GM12873 (cell line): ENCODE data around the gene SLC23A2.

Experiments
- TF ChIP-seq, protein P1 (sequence below): IDR thresholded peaks from 2 replicates; pipeline ENCODE4 v1.5.1; 2012; ENCODE audit warnings: low read depth, mild to moderate bottlenecking, moderate library complexity, low read length, control low read depth; ENCODE audit not compliant: insufficient read depth; ENCODE audit errors: missing control alignments

The SLC23A2 gene

GRCh38 chr20:5020760-5021159, 19.4 kb upstream of the SLC23A2 start:
- TF ChIP-seq, protein P1, sequence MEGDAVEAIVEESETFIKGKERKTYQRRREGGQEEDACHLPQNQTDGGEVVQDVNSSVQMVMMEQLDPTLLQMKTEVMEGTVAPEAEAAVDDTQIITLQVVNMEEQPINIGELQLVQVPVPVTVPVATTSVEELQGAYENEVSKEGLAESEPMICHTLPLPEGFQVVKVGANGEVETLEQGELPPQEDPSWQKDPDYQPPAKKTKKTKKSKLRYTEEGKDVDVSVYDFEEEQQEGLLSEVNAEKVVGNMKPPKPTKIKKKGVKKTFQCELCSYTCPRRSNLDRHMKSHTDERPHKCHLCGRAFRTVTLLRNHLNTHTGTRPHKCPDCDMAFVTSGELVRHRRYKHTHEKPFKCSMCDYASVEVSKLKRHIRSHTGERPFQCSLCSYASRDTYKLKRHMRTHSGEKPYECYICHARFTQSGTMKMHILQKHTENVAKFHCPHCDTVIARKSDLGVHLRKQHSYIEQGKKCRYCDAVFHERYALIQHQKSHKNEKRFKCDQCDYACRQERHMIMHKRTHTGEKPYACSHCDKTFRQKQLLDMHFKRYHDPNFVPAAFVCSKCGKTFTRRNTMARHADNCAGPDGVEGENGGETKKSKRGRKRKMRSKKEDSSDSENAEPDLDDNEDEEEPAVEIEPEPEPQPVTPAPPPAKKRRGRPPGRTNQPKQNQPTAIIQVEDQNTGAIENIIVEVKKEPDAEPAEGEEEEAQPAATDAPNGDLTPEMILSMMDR, result no peak

GRCh38 chr20:5013682-5014447, 12.6 kb upstream of the SLC23A2 start:
- TF ChIP-seq, protein P1, result no peak

DNA sequence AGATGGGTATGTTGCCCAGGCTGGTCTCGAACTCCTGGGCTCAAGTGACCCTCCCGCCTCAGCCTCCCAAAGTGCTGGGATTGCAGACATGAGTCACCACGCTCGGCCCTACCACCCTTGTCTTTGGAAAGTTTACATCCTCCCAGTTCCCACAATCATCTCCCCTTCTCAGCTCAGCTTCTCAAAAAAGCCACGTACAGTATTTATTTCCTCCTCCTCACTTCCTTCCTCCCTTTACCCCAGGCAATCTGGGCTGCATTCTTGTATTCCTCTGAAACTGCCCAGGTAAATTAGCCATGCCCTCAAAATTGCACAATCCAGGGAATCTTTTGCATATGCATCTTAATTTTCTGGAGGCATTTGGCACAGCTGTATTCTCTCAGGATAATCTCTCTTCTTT, 7.4 kb upstream of the SLC23A2 start:
- TF ChIP-seq, protein P1, result no peak

- TF ChIP-seq, protein P1, result no peak
Measured at GRCh38 chr20:5005326-5005725, 4.0 kb upstream of the SLC23A2 start.

GRCh38 chr20:5003626-5004025, 2.3 kb upstream of the SLC23A2 start:
- TF ChIP-seq, protein P1, result no peak

GRCh38 chr20:5002077-5002413, 735 bp upstream of the SLC23A2 start:
- TF ChIP-seq, protein P1, result no peak

DNA sequence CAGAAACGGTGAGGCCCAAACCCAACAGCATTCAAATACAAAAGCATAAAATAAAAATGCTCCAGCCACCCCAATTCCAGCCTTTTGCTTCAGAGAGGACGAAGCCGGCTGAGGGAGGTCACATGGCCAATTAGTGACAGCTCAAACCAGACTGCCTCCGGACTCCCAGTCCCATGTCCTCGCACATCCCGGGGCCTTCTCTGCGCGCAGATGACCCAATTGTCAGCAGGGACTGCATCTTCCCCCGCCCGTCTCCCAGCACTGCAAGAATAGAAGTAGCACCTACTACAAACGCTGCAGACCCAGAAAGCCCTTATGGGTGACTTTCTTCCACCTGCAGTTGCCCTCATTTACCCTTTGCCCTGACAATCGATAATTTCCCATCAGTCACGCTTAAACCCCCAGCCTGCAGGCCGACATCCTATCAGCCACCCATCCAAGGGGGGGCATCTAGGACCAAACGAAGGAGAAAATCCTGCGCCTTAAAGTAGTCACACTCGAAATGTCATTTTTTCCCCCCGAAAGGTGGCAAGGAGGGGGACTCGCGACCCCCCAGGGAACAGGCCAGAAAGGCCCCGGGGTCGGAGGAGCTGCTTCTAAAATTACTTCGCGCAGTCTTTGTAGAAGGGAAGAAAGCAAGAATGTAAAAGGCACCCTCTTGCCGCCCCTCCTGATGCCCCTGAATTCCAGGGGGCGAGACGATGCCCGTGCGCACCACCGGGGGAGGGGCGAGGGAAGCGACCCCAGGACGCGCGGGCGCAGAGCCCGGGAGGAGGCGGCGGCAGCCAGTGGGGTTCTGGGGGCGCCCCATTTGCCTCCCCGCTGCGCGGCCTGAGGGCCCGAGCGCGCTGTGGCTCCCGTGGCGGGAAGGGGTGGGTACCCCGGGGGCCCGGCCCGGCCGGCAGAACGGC, 792 bp downstream of the SLC23A2 start:
- TF ChIP-seq, protein P1, result no peak
